GM10248 (cell line): ENCODE measurements around the gene FAM98B.

ENCODE experiments used
- CTCF ChIA-PET: fragments of 300-600 bp; sonication (Branson Sonifier 250); formaldehyde crosslinking; extraction: SDS; loops from one replicate; lab custom pipeline; 2021; ENCODE audit warnings: antibody characterized with exemption; lab: Yijun Ruan, JAX
- POLR2A ChIA-PET: fragments of 350-650 bp; sonication (Branson Sonifier 250); formaldehyde crosslinking; extraction: SDS; loops from one replicate; lab custom pipeline; 2020; ENCODE audit warnings: antibody characterized with exemption; lab: Yijun Ruan, JAX
- DNase-seq: peaks from one replicate; pipeline ENCODE4 v3.0.0; 2012; ENCODE audit errors: extremely low spot score
- CTCF ChIP-seq: IDR thresholded peaks from 2 replicates; pipeline ENCODE4 v1.5.1; 2012; ENCODE audit warnings: mild to moderate bottlenecking, low read depth; ENCODE audit errors: extremely low read depth, missing control alignments, control extremely low read depth

The FAM98B gene

GRCh38 chr15:38438031-38438986 lies 15.6 kb upstream of the FAM98B start:
- ChIA-PET POLR2A (no interaction called here), CTCF (interaction anchor here (4.1 to 5.6 kb wide), 5 partner anchors 9 to 260 kb away, joined by 31 to 156 read pairs (median 67); no protein-coding TSS in a partner anchor)
- no peak for DNase-seq
- TF ChIP-seq CTCF: no peak

- ChIA-PET POLR2A (no interaction called here), CTCF (interaction anchor here (0.6 to 5.6 kb wide), 69 partner anchors 8 to 1325 kb away, joined by 3 to 156 read pairs (median 4); partner anchors contain the start of genes FAM98B, RASGRP1 and THBS1)
- peak; percentile 92 for TF ChIP-seq CTCF
- peak; percentile 55 for DNase-seq
Measured at GRCh38 chr15:38440353-38441129, 13.4 kb upstream of the FAM98B start.

GRCh38 chr15:38441130-38441519 lies 12.8 kb upstream of the FAM98B start:
- ChIA-PET CTCF (interaction anchor here (0.8 to 5.6 kb wide), 48 partner anchors 8 to 1139 kb away, joined by 3 to 156 read pairs (median 7); partner anchors contain the start of genes FAM98B, RASGRP1 and THBS1), POLR2A (no interaction called here)
- no peak for TF ChIP-seq CTCF
- DNase-seq: no peak

GRCh38 chr15:38454696-38455090 lies 766 bp downstream of the FAM98B start:
- POLR2A ChIA-PET: no interaction called here
- no peak for DNase-seq

GRCh38 chr15:38455092-38455491 lies 1.2 kb downstream of the FAM98B start:
- ChIA-PET POLR2A (no interaction called here), CTCF (interaction anchor here (0.8 to 3.9 kb wide), 14 partner anchors 9 to 1302 kb away, joined by 3 to 59 read pairs (median 7); partner anchors contain the start of gene RASGRP1)
- DNase-seq: no peak
- TF ChIP-seq CTCF: no peak

More at GRCh38 chr15:38454696-38455090, 766 bp downstream of the FAM98B start:
- TF ChIP-seq CTCF: no peak
- CTCF ChIA-PET: interaction anchor here (0.8 to 3.9 kb wide), 16 partner anchors 10 to 1302 kb away, joined by 3 to 59 read pairs (median 6); partner anchors contain the start of gene RASGRP1

- ChIA-PET POLR2A (interaction anchor here (0.6 kb wide), 1 partner anchor 186 kb away, joined by 5 read pairs; no protein-coding TSS in a partner anchor), CTCF (interaction anchor here (1.3 to 5.5 kb wide), 5 partner anchors 17 to 233 kb away, joined by 3 to 40 read pairs (median 9); no protein-coding TSS in a partner anchor)
- DNase-seq: no peak
- no peak for TF ChIP-seq CTCF
Measured at GRCh38 chr15:38458646-38459045, 4.7 kb downstream of the FAM98B start.
